Endometrial microvascular endothelial cells (primary cell): Measurements from ENCODE around the gene SPATA25. TPM values are rescaled to one million over a fixed set of nuclear protein-coding genes. Genes with fewer than 3 reads are reported as not detected.
"Not testable (repeated sequence)": the region's sequence is repeated elsewhere in the genome, so short reads cannot be mapped to it uniquely, and the experiment has no call there.

Experiments
- in situ Hi-C: cut with HindIII; loops from 2 replicates; pipeline ENCODE4 v1.10.0; 2017; ENCODE audit warnings: low sequenced_read_pairs, low pct_unique_long_range_greater_than_20kb; ENCODE audit errors: inconsistent ontology term
- total RNA-seq: library from RNA; depleted of rRNA; stranded (reverse); fragments of >200 nt; gene quantifications from one replicate; pipeline ENCODE4 v1.2.3, GENCODE V29; 2015; ENCODE audit errors: inconsistent ontology term

The SPATA25 gene
- total RNA-seq, 1 donor from 2014 or later = not detected

GRCh38 chr20:45918779-45919537 is 31.5 kb upstream of the SPATA25 start:
- in situ Hi-C loops = no loop called here

- in situ Hi-C loops = no loop called here
Measured at GRCh38 chr20:45918182-45918737, 30.8 kb upstream of the SPATA25 start.

- in situ Hi-C loops = no loop called here
Measured at GRCh38 chr20:45917790-45918141, 30.3 kb upstream of the SPATA25 start.

GRCh38 chr20:45913116-45913515 is 25.7 kb upstream of the SPATA25 start:
- in situ Hi-C loops = no loop called here

GRCh38 chr20:45912344-45912682 is 24.9 kb upstream of the SPATA25 start:
- in situ Hi-C loops = no loop called here

GRCh38 chr20:45911486-45912343 is 24.3 kb upstream of the SPATA25 start, which contains the start of gene PLTP:
Gene PLTP, minus strand, starts transcription at chr20:45912155. Its CDS starts 703 bp downstream, at chr20:45911452.
- in situ Hi-C loops = no loop called here

GRCh38 chr20:45910670-45911485 is 23.5 kb upstream of the SPATA25 start:
- in situ Hi-C loops = no loop called here

- in situ Hi-C loops = no loop called here
Measured at GRCh38 chr20:45909817-45910669, 22.6 kb upstream of the SPATA25 start.

- in situ Hi-C loops = no loop called here
Measured at GRCh38 chr20:45909336-45909808, 21.9 kb upstream of the SPATA25 start.

- in situ Hi-C loops = no loop called here
Measured at GRCh38 chr20:45908084-45908483, 20.7 kb upstream of the SPATA25 start.

- in situ Hi-C loops = no loop called here
Measured at GRCh38 chr20:45907219-45907948, 20.0 kb upstream of the SPATA25 start.

- in situ Hi-C loops = no loop called here
Measured at GRCh38 chr20:45905505-45906079, 18.2 kb upstream of the SPATA25 start.

GRCh38 chr20:45904583-45905504 is 17.4 kb upstream of the SPATA25 start:
- in situ Hi-C loops = no loop called here

GRCh38 chr20:45902199-45902701 is 14.8 kb upstream of the SPATA25 start:
- in situ Hi-C loops = no loop called here

- in situ Hi-C loops = not testable (repeated sequence)
Measured at GRCh38 chr20:45901332-45901731, 13.9 kb upstream of the SPATA25 start.
